SK-N-SH (cell line): Measurements from ENCODE around the gene MB21D2. TPM values are rescaled to one million over a fixed set of nuclear protein-coding genes. Genes with fewer than 3 reads are reported as not detected.

Source experiments
- CTCF ChIA-PET: fragments of 300-600, 350-600 bp; formaldehyde crosslinking; extraction: SDS; loops from one replicate; lab custom pipeline; 2021; lab: Yijun Ruan, JAX
- POLR2A ChIA-PET: fragments of 350-600 bp; sonication (Branson Sonifier 250); formaldehyde crosslinking; extraction: SDS; loops from one replicate; lab custom pipeline; 2020; ENCODE audit warnings: antibody characterized with exemption, inconsistent platforms; lab: Yijun Ruan, JAX
- DNase-seq: peaks from one replicate; pipeline ENCODE4 v3.0.0; 2012
- H2AFZ ChIP-seq: fragments of 200-600 bp; sonication (generic); 2 replicates; pipeline ENCODE4 v1.8.1; 2016; ENCODE audit warnings: antibody characterized with exemption, mild to moderate bottlenecking, low read depth
- H3F3A ChIP-seq: fragments of 200-600 bp; sonication (generic); replicated peaks from 2 replicates; pipeline ENCODE3; 2016; ENCODE audit warnings: antibody characterized with exemption, mild to moderate bottlenecking; ENCODE audit not compliant: insufficient read depth
- H3K27ac ChIP-seq, 2 experiments: fragments of 200-500 bp in 1 of 2; fragments of 200-600 bp in 1 of 2; sonication (Bioruptor generic) in 1 of 2; sonication (generic), shearing (Covaris generic) in 1 of 2; 2 replicates each; pipeline versions ENCODE4 v1.5.1 to v1.6.1; 2014 to 2016; ENCODE audit warnings: low read depth in 2 of 2, inconsistent platforms in 1 of 2, low read length in 1 of 2, mild to moderate bottlenecking in 1 of 2, mixed read lengths in 1 of 2
- H3K27me3 ChIP-seq: fragments of 200-600 bp; sonication (generic), shearing (Covaris generic); 2 replicates; pipeline ENCODE4 v1.6.1; 2016; ENCODE audit warnings: mixed run types; ENCODE audit not compliant: insufficient read depth
- H3K36me3 ChIP-seq, 2 experiments: fragments of 200-500 bp in 1 of 2; fragments of 200-600 bp in 1 of 2; sonication (Bioruptor generic) in 1 of 2; sonication (generic) in 1 of 2; replicated peaks in 1 of 2; 2 replicates each; pipeline versions ENCODE3 to v1.5.1; 2014 to 2016; ENCODE audit warnings: low read length in 1 of 2, mild to moderate bottlenecking in 1 of 2; ENCODE audit not compliant: insufficient read depth in 2 of 2, control insufficient read depth in 1 of 2
- H3K4me1 ChIP-seq, 2 experiments: fragments of 200-500 bp in 1 of 2; fragments of 200-600 bp in 1 of 2; sonication (Bioruptor generic) in 1 of 2; sonication (generic), shearing (Covaris generic) in 1 of 2; 2 replicates each; pipeline versions ENCODE4 v1.5.1 to v1.6.1; 2014 to 2016; ENCODE audit warnings: low read depth in 1 of 2, low read length in 1 of 2, mixed run types in 1 of 2; ENCODE audit not compliant: insufficient read depth in 2 of 2, control insufficient read depth in 1 of 2
- H3K4me2 ChIP-seq: fragments of 200-600 bp; sonication (generic), shearing (Covaris generic); 2 replicates; pipeline ENCODE4 v1.6.1; 2017; ENCODE audit warnings: mixed run types
- H3K4me3 ChIP-seq, 2 experiments: fragments of 200-500 bp in 1 of 2; fragments of 200-600 bp in 1 of 2; sonication (Bioruptor generic) in 1 of 2; sonication (generic), shearing (Covaris generic) in 1 of 2; 2 replicates each; pipeline versions ENCODE4 v1.5.1 to v1.8.1; 2014 to 2016; ENCODE audit warnings: low read depth in 2 of 2, inconsistent platforms in 1 of 2, low read length in 1 of 2, mild to moderate bottlenecking in 1 of 2, mixed read lengths in 1 of 2, moderate library complexity in 1 of 2
- H3K79me2 ChIP-seq: fragments of 200-600 bp; sonication (generic); 2 replicates; pipeline ENCODE4 v1.8.1; 2017; ENCODE audit warnings: mild to moderate bottlenecking; ENCODE audit not compliant: insufficient read depth
- H3K9ac ChIP-seq: fragments of 200-600 bp; sonication (generic); 2 replicates; pipeline ENCODE4 v1.6.1; 2017; ENCODE audit warnings: mixed run types
- H3K9me2 ChIP-seq: fragments of 200-600 bp; sonication (generic); 2 replicates; pipeline ENCODE4 v1.6.1; 2017; ENCODE audit warnings: mixed run types
- H3K9me3 ChIP-seq: fragments of 200-600 bp; sonication (generic); 2 replicates; pipeline ENCODE4 v1.6.1; 2017; ENCODE audit warnings: mixed run types, mild to moderate bottlenecking, moderate library complexity
- H4K20me1 ChIP-seq: fragments of 200-600 bp; sonication (generic); 2 replicates; pipeline ENCODE4 v1.6.1; 2017; ENCODE audit warnings: mild to moderate bottlenecking, mixed run types; ENCODE audit not compliant: insufficient read depth
- CHD2 ChIP-seq: fragments of 150-350 bp; IDR thresholded peaks from 2 replicates; pipeline ENCODE4 v1.6.1; 2018; ENCODE audit warnings: low read length; ENCODE audit not compliant: partially characterized antibody
- ELF1 ChIP-seq: IDR thresholded peaks from 2 replicates; pipeline ENCODE4 v1.4.0; 2012
- EP300 ChIP-seq, 2 experiments: IDR thresholded peaks; 2 replicates each; pipeline versions ENCODE4 v1.4.0 to v1.6.1; 2012; ENCODE audit warnings: borderline replicate concordance in 1 of 2, low read depth in 1 of 2, low read length in 1 of 2
- EZH2phosphoT487 ChIP-seq: fragments of 200-600 bp; sonication (generic); IDR thresholded peaks from 2 replicates; pipeline ENCODE4 v1.6.1; 2017; ENCODE audit warnings: low read depth, mixed run types, mild to moderate bottlenecking, antibody characterized with exemption, moderate library complexity, borderline replicate concordance
- FOSL2 ChIP-seq: IDR thresholded peaks from 2 replicates; pipeline ENCODE4 v1.4.0; 2012; ENCODE audit warnings: low read depth, mild to moderate bottlenecking, moderate library complexity, borderline replicate concordance
- FOXM1 ChIP-seq: IDR thresholded peaks from 2 replicates; pipeline ENCODE4 v1.4.0; 2012; ENCODE audit warnings: low read depth, mild to moderate bottlenecking
- MXI1 ChIP-seq: IDR thresholded peaks from 2 replicates; pipeline ENCODE4 v1.6.1; 2012; ENCODE audit warnings: mild to moderate bottlenecking, low read depth, low read length, improper control_type of control experiment
- SIN3A ChIP-seq: IDR thresholded peaks from 2 replicates; pipeline ENCODE4 v1.6.1; 2012; ENCODE audit warnings: low read depth, mild to moderate bottlenecking, low read length, moderate library complexity, borderline replicate concordance
- SMC3 ChIP-seq: IDR thresholded peaks from 2 replicates; pipeline ENCODE4 v1.6.1; 2012; ENCODE audit warnings: low read depth, low read length, improper control_type of control experiment
- TAF1 ChIP-seq: IDR thresholded peaks from 2 replicates; pipeline ENCODE4 v1.6.1; 2012; ENCODE audit warnings: low read depth, mild to moderate bottlenecking, low read length, moderate library complexity, borderline replicate concordance
- TEAD4 ChIP-seq: IDR thresholded peaks from 2 replicates; pipeline ENCODE4 v1.4.0; 2012; ENCODE audit warnings: mild to moderate bottlenecking, borderline replicate concordance; ENCODE audit not compliant: insufficient read depth
- polyA plus RNA-seq, 3 experiments: library from polyadenylated mRNA; depleted of rRNA; stranded (reverse); fragments of >200 nt; gene quantifications; 2 replicates each; pipeline ENCODE4 v1.2.3, GENCODE V29; 2012
- TF ChIP-seq, protein P1 (sequence below): IDR thresholded peaks from 2 replicates; pipeline ENCODE4 v1.4.0; 2012; ENCODE audit warnings: low read depth
- TF ChIP-seq, protein P2 (sequence below): IDR thresholded peaks from 2 replicates; pipeline ENCODE4 v1.4.0; 2012; ENCODE audit warnings: low read depth, borderline replicate concordance
- TF ChIP-seq, protein P3 (sequence below): IDR thresholded peaks from 2 replicates; pipeline ENCODE4 v1.6.1; 2012; ENCODE audit warnings: mild to moderate bottlenecking, low read depth, low read length, moderate library complexity
- TF ChIP-seq, protein P4 (sequence below): fragments of 200-600 bp; sonication (generic); IDR thresholded peaks from 2 replicates; pipeline ENCODE4 v1.6.1; 2017; ENCODE audit warnings: antibody characterized with exemption, mild to moderate bottlenecking, moderate library complexity
- TF ChIP-seq, protein P5 (sequence below): IDR thresholded peaks from 2 replicates; pipeline ENCODE4; 2012

The MB21D2 gene
- polyA plus RNA-seq, 1 of the 3 experiments (the other 2 are of a cell fraction): 12.7 TPM

DNA sequence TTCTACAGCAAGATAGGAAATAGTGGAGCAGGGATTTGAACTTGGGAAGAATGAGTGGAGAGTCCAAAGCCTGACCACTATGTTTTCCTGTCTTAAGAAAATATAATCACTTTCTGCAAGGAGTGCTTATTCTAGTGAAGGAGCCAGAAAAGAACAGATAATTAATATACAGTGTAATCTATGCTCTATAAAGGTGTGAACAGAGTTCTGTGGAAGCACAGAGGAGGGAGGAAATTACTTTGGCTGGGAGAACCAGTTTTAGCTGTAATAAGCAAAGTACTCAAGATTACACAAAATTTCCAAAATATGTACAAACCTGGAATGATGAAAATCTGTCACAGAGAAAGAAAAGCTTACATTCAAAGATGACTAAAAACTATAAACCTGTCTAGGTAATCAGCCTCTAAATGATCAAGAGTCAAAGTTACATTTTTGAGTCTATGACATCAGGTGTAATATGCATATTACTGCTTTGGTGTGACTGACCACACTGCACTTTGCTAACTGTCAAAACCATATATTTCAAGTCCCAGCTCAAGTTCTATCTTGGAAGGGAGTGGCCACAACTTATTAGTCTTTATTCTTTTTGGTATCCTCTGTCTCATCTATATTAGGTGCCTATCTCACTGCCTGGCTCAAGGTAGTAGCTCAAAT is 40.7 kb upstream of the MB21D2 start:
- no peak overlapping the region for H3K9ac ChIP-seq
- no peak for DNase-seq
- H3K9me3 ChIP-seq: no peaks in the 10 kb centered on the region
- no peaks in the 10 kb centered on the region for H3K9me2 ChIP-seq
- H2AFZ ChIP-seq: peak overlapping the region; percentile 31; the same call in 1 of the 2 replicates
- no peaks in the 10 kb centered on the region for H4K20me1 ChIP-seq
- no peaks in the 10 kb centered on the region for H3K4me1 ChIP-seq
- H3K79me2 ChIP-seq: no peaks in the 10 kb centered on the region
- CTCF ChIA-PET: interaction anchor here (0.8 kb wide), 1 partner anchor 83 kb away, joined by 3 read pairs; no protein-coding TSS in a partner anchor
- no peaks in the 10 kb centered on the region for H3K36me3 ChIP-seq
- POLR2A ChIA-PET: no interaction called here
- H3K27ac ChIP-seq: peak overlapping the region in 1 of 2 experiments; percentile 45; a peak in 2 of 4 replicates
- H3K4me3 ChIP-seq: no peak overlapping the region
- TF ChIP-seq EZH2phosphoT487 (no peak), SIN3A (no peak), EP300 (IDR thresholded peaks at IDR 0.05; ENCODE audit: borderline replicate concordance in 1 of 2, low read depth in 1 of 2, low read length in 1 of 2) (no peak), CHD2 (no peak), FOSL2 (no peak), FOXM1 (no peak), TAF1 (no peak), SMC3 (no peak), TEAD4 (no peak), ELF1 (no peak), MXI1 (no peak)
- TF ChIP-seq, protein P1, sequence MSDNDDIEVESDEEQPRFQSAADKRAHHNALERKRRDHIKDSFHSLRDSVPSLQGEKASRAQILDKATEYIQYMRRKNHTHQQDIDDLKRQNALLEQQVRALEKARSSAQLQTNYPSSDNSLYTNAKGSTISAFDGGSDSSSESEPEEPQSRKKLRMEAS: no peak
- TF ChIP-seq, protein P2, sequence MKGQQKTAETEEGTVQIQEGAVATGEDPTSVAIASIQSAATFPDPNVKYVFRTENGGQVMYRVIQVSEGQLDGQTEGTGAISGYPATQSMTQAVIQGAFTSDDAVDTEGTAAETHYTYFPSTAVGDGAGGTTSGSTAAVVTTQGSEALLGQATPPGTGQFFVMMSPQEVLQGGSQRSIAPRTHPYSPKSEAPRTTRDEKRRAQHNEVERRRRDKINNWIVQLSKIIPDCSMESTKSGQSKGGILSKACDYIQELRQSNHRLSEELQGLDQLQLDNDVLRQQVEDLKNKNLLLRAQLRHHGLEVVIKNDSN: no peak
- TF ChIP-seq, protein P3, sequence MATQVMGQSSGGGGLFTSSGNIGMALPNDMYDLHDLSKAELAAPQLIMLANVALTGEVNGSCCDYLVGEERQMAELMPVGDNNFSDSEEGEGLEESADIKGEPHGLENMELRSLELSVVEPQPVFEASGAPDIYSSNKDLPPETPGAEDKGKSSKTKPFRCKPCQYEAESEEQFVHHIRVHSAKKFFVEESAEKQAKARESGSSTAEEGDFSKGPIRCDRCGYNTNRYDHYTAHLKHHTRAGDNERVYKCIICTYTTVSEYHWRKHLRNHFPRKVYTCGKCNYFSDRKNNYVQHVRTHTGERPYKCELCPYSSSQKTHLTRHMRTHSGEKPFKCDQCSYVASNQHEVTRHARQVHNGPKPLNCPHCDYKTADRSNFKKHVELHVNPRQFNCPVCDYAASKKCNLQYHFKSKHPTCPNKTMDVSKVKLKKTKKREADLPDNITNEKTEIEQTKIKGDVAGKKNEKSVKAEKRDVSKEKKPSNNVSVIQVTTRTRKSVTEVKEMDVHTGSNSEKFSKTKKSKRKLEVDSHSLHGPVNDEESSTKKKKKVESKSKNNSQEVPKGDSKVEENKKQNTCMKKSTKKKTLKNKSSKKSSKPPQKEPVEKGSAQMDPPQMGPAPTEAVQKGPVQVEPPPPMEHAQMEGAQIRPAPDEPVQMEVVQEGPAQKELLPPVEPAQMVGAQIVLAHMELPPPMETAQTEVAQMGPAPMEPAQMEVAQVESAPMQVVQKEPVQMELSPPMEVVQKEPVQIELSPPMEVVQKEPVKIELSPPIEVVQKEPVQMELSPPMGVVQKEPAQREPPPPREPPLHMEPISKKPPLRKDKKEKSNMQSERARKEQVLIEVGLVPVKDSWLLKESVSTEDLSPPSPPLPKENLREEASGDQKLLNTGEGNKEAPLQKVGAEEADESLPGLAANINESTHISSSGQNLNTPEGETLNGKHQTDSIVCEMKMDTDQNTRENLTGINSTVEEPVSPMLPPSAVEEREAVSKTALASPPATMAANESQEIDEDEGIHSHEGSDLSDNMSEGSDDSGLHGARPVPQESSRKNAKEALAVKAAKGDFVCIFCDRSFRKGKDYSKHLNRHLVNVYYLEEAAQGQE: no peak
- TF ChIP-seq, protein P4, sequence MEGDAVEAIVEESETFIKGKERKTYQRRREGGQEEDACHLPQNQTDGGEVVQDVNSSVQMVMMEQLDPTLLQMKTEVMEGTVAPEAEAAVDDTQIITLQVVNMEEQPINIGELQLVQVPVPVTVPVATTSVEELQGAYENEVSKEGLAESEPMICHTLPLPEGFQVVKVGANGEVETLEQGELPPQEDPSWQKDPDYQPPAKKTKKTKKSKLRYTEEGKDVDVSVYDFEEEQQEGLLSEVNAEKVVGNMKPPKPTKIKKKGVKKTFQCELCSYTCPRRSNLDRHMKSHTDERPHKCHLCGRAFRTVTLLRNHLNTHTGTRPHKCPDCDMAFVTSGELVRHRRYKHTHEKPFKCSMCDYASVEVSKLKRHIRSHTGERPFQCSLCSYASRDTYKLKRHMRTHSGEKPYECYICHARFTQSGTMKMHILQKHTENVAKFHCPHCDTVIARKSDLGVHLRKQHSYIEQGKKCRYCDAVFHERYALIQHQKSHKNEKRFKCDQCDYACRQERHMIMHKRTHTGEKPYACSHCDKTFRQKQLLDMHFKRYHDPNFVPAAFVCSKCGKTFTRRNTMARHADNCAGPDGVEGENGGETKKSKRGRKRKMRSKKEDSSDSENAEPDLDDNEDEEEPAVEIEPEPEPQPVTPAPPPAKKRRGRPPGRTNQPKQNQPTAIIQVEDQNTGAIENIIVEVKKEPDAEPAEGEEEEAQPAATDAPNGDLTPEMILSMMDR: no peak
- TF ChIP-seq, protein P5, sequence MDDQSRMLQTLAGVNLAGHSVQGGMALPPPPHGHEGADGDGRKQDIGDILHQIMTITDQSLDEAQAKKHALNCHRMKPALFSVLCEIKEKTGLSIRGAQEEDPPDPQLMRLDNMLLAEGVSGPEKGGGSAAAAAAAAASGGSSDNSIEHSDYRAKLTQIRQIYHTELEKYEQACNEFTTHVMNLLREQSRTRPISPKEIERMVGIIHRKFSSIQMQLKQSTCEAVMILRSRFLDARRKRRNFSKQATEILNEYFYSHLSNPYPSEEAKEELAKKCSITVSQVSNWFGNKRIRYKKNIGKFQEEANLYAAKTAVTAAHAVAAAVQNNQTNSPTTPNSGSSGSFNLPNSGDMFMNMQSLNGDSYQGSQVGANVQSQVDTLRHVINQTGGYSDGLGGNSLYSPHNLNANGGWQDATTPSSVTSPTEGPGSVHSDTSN: no peak
- peak overlapping the region; percentile 46; the same call in 1 of the 2 replicates for H3K4me2 ChIP-seq
- H3K27me3 ChIP-seq: no peaks in the 10 kb centered on the region
- H3F3A ChIP-seq: peaks cover 3% of the 10 kb centered on the region
